ENCODE data around the gene PSMA7.

GRCh38 chr20:62128502-62128901 lies 14.7 kb downstream of the PSMA7 start:
- TF ChIP-seq ZNF274 (IDR thresholded peaks at IDR 0.05; ENCODE audit: borderline replicate concordance, extremely low read depth, low read length) (no peak), TCF12 (IDR thresholded peaks at IDR 0.05; ENCODE audit: low read depth, low read length) (no peak), TAF1 (IDR thresholded peaks at IDR 0.05; ENCODE audit: low read depth, low read length) (no peak), CHD2 (IDR thresholded peaks at IDR 0.05; ENCODE audit: low read length) (no peak), HDAC2 (IDR thresholded peaks at IDR 0.05; ENCODE audit: borderline replicate concordance in 1 of 2, low read depth in 2 of 2, low read length in 2 of 2) (no peak), HDAC6 (IDR thresholded peaks at IDR 0.05; ENCODE audit: low read depth, low read length) (no peak), SIN3A (conservative IDR thresholded peaks at IDR 0.05 in 1 of 2, IDR thresholded peaks at IDR 0.05 in 1 of 2; ENCODE audit: low read depth in 1 of 2, low read length in 2 of 2) (no peak), SP1 (IDR thresholded peaks at IDR 0.05; ENCODE audit: low read depth, low read length) (no peak), POLR2A (IDR thresholded peaks at IDR 0.05; ENCODE audit: control extremely low read depth in 1 of 2, low read depth in 2 of 2, low read length in 2 of 2) (no peak), RFX5 (IDR thresholded peaks at IDR 0.05; ENCODE audit: borderline replicate concordance, low read depth, low read length) (no peak), YY1 (IDR thresholded peaks at IDR 0.05; ENCODE audit: low read depth, low read length) (no peak), EZH2 (IDR thresholded peaks at IDR 0.05; ENCODE audit: low read depth, low read length, severe bottlenecking) (no peak), USF2 (IDR thresholded peaks at IDR 0.05; ENCODE audit: low read length) (no peak)
- TF ChIP-seq, protein P1, sequence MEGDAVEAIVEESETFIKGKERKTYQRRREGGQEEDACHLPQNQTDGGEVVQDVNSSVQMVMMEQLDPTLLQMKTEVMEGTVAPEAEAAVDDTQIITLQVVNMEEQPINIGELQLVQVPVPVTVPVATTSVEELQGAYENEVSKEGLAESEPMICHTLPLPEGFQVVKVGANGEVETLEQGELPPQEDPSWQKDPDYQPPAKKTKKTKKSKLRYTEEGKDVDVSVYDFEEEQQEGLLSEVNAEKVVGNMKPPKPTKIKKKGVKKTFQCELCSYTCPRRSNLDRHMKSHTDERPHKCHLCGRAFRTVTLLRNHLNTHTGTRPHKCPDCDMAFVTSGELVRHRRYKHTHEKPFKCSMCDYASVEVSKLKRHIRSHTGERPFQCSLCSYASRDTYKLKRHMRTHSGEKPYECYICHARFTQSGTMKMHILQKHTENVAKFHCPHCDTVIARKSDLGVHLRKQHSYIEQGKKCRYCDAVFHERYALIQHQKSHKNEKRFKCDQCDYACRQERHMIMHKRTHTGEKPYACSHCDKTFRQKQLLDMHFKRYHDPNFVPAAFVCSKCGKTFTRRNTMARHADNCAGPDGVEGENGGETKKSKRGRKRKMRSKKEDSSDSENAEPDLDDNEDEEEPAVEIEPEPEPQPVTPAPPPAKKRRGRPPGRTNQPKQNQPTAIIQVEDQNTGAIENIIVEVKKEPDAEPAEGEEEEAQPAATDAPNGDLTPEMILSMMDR (IDR thresholded peaks at IDR 0.05; ENCODE audit: control extremely low read depth in 1 of 3, insufficient read depth in 1 of 3, low read depth in 1 of 3, low read length in 3 of 3): no peak
